NCI-H748 (cell line): Measurements from ENCODE around the gene DGKG.

Experiments used
- DNase-seq: peaks from one replicate; lab custom pipeline; 2025; ENCODE audit not compliant: unreplicated experiment; lab: John Stamatoyannopoulos, UW

The DGKG gene

DNA sequence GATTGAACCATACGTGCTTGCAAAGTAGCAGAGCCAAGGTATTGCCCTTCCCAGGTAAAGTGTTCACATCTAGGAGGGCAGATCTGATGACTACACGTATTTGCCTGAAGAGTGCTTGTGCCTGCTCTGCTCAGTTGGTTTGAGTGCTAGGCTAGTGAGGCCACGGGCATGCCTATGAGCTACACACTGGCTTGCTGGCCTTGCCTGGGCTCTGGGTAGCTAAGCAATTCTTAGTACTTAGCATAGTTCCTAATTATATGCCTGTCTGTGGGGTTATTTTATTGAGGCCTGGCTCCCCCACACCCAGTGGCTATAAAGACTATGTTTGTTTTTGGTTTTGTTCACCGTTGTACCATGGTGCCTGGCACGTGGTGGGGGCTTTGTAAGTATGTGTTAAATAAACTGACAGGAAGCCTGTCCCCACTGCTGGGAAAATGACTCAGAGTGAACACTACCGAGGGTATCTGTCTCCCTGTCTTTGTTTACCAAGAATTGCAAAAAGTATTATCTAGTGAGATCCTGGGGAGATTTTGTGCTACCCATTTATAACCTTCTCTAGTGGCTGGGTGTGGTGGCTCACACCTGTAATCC is 181.0 kb downstream of the DGKG start:
- DNase-seq = no peak

DNA sequence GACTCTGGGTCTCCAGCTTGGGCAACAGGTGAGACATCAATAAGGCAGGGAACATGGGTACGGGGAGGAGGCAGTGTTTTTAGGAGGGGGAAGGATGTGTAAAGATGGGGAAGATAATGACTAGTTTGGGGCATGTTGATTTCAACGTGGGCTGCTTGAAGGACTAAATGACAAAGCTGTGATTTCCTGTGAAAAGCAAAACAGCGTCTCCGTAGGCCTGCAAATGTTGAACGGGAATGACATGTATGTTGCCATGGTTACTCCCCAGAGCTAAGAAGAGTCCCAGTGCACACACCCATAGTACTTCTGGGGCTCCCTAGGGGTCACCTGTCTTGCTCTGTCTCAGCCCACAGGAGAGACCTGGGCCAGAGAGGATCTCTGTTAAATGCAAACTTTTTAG is 181.9 kb downstream of the DGKG start:
- no peak for DNase-seq

DNA sequence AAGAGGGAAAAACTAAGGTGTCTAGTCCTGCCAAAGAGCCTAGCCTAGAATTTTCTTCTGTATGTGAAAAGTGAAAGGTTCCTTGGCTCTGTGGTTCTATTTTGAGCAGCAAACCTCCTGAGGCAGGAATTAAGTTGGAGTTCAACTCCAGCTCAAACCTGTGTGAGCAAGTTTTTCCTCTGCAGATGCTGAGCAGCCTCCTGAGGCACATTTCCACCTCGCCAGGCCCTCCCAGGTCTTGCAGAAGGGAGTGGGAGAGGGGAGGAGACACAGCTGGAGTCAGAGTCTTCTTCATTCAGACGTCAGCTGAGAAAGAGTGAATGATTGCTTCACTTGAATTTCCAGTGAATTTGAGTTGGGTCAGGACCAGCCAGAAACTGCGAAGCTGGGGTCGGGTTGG is 183.6 kb downstream of the DGKG start:
- DNase-seq = no peak

DNA sequence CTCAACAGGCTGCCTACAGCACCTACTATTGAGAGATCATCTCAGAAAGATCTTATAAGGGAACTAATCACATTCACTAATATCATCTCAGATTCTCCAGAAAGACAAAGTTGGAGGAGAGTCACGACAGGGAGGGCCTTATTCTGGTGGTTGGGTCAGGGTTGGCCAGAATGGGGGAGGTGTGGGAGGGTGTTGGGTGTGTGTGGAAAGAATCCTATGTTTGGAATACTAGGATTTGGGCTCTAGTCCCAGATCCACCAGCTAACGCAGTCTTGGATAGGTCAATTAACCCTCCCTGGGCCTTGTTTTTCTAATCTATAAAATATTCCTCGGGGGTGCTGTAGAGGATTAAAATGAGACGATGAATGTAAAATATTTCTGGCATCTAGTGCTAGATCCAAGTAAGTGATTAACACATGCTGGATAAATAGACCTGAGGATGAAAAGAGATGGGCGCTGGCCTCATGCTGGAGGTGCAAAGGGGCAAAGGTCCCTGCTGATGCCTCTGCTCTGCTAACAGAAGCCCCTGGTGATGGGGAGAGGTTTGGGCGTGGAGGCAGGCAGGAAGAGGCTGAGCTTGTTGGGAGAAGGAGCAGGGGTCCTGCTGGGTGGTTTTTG is 185.6 kb downstream of the DGKG start:
- no peak for DNase-seq

DNA sequence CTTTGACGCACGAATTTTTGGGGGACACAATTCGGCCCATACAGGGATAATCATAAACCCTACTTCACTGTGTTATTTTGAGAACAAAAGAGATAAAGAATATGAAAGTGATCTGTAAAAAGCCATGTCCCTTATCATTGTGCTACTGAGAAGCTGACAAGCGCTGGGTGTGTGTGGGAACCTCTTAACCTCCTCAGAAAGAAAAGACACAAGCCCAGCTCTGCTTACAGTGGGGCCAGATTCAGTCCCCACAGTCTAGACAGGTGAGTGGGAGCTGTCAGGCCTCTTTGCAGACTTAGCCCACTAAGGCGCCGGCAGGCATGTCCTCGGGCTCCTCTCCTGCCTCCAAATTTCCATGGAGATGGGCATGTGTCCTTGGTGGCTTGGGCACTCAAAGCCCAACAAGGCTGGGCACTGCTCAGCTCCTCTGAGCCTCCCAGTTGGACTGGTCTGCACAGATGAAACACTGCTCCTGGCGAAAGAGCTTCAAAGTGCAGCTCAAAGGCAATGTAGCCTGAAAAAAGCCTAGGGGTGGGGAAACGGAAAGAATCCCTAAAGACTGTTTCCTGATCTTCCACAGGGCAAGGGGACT is 188.7 kb downstream of the DGKG start:
- DNase-seq = no peak

DNA sequence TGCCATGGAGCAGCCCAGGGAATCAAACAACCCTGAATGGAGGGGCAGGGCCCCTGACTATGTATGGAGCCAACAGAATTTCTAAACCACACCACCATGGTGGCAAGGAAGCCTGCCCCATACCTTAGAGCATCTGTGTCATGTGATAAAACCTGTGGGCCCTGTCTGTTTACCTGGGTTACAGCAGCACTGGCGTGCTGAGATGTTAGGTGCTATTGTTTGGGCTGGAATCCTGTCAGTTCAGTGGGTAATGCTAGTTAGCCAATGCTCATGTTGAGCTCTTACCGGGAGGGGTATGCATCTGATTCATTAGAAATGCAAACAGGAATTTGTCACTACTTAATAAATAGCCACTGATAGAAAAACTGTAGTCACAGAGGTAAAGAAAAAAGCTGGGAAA is 189.7 kb downstream of the DGKG start:
- no peak for DNase-seq

DNA sequence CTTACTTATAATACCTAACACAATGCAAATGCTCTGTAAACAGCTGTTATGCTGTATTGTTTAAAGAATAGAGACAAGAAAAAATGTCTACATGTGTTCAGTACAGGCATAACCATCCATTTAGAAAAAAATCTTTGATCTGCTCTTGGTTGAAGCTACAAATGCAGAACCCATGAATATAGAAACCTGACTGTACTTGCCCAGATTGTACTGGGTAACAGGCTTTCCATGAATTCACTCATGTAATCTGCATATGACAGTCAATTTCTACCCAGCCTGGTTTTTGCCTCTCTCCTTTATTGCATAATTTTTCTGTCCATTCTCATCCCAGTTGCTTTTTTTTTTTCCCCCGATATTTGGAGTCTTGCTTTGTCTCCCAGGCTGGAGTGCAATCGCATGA is 190.5 kb downstream of the DGKG start:
- DNase-seq = no peak

DNA sequence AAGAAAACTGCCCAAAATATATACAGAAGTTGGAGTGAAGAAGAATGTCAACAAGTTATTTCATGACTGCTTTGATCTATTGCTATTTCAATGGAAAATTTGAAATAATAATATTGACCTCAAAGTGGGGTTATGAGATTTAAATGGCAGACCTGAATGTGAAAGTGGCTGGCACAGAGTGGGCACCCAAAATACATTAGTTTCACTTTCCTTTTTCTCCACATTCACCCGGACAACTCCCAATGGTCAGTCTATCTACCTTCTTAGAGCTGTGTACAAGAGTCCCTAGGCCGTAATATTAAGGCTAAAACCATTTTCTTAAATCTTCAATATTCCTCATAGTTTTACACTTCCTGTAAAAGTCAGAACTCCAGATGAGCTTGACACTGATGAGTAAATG is 191.5 kb downstream of the DGKG start:
- DNase-seq = no peak

DNA sequence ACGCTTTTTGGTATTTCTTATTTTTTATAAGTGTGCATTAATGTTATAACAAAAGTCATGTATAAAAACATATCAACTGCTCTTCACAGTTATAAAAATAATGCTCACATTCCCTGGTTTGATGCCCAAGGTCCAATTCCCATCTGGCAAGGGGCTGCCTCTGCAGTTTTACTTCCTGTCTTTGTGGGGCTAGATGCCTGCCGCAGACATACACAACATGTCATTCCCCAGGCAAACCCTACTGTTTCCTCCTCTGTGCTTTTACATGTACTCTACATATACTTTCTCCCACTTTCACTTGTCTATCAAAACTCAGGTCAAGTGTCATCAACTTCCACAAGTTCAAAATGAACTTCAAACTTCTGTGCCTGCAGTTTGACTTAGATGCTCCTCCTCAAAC is 192.7 kb downstream of the DGKG start:
- no peak for DNase-seq

DNA sequence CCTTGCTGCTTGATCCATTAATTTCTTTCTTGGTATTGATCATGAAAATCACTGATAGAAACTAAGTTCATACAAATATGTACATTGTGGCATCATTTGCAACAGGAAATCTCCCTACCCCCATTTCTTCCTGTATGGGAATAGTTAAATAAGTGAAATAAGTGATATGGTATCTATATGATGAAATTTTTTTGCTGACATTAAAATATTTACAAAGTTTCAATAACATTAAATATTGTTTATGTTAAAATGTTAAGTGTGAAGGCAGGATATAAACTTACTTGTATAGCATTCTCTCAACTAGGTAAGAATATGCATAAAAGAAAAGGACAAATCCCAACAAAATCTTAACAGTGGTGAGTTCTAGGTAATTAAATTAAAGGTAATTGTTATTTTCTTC is 193.1 kb downstream of the DGKG start:
- no peak for DNase-seq

DNA sequence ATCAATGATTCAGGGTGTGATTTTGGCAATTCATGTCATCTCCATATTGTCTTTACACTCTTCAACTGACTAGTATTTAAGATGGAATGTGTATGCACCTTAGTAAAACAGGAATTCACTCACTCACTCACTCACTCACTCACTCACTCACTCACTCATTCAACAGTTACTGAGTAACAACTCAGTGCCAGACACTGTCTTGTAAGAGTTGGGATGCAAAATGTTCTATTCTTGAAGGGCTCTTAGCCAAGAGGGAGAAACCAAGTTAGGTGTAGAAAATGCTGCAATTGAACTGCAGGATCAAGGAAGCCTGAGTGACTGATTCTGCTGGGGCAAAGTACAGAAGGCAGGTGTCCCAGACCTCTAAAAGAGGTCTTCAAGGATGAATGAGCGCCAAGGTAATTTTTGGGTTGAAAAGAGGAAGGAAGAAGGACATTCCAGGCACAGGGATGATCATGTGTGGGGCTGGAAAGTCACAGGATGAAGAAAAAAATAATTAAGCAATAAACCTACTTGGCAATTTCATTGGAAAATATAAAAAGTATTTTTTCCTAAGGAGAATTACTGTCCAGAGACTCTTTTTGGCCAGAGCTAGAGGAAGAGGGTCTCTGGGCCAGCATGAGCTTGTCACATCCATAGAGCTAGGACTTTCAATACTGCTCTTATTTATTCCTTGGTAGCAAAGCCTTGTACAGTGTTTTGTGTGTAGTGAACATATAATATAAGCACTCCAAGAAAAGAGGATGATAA is 194.2 kb downstream of the DGKG start:
- DNase-seq = no peak

DNA sequence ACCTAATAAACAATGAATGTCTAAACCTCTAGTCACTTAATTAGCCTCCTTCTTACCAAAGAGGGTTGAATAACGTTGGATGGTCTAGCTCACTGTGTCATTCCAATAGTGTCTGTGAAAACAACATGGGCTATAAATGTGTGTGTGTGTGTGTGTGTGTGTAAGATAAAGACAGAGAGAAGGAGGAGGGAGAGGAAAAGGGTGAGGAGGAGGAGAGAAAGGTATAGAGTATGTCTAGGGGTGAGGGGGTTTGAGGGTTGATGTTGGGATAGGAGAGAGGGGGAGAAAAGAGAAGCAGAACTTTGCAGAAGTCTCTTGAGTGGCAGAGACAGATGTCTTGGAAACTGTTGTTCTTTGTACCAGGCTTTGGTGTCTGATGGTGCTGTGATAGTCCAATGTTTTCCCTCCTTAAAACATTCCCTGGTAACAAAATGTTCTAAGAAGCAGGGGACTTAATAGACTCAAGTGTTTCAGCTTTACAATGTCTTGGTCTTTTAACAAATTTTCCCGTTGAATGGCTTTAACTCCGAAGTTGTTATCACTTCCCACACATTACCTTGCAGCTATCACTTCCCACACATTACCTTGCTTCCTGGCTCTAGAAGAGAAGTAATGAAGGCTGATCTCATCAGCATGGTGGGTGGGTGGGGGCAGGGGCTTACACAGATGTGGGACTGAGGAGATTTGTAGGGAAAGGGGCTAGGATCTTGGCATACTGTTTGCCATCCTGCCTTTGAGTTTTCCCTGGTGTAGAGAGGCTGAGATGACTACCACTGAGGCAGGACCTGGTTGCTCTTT is 195.3 kb downstream of the DGKG start:
- DNase-seq = no peak

DNA sequence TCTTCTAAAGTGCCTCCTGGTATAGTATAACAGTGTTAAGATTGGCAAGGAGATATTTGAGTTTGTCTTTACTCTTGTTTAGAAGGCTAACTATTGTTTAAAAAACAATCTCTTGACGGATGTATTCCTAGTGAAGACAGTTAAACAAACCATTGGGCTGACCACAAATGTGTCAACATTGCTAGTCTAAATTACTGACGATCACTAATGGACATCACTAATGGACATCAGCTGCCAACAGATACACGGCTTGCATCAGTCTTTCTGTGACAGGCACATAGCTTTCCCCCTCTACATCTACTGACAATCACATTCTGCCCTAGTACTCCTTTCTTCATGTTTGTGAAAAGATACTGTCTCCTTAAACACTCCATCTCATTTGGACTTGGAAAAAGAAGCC is 196.0 kb downstream of the DGKG start:
- no peak for DNase-seq

DNA sequence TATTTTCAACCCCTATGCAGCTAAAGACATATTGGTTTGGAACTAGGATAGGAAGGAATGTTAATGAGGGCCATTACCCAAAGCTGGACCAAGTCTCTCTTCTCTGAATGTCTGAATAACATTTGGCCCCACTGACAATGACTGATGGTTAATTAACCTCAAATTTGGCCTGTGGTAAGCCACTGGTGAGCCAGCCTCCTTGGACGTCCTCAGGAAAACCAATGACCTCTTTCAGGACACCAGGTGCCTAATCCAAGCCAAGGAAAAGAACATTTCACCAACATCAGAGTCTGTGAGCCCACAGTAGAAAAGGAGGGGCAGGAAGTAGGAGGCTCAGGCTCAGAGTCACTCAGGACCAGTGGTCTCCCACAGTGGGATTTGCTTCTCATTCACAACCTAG is 196.7 kb downstream of the DGKG start:
- DNase-seq = no peak

DNA sequence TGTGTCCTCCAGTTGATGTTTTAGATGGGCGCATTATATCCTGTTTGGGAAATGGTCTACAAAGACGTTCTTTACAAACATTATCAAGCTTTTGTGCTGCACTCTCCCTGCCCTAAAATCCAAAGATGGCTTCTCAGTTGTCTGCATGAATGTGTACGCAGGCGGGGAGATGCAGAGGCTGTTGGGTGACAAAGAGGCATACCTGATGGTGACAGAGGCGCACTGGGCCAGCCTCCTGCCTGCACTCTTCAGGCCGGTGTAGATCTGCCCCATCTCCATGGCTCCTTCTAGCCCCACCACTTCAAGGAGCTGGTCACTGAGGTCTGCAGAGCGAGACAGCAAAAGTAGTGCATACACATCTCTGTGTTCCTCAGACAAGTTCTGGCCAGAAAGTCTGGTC is 197.3 kb downstream of the DGKG start:
- DNase-seq = no peak

DNA sequence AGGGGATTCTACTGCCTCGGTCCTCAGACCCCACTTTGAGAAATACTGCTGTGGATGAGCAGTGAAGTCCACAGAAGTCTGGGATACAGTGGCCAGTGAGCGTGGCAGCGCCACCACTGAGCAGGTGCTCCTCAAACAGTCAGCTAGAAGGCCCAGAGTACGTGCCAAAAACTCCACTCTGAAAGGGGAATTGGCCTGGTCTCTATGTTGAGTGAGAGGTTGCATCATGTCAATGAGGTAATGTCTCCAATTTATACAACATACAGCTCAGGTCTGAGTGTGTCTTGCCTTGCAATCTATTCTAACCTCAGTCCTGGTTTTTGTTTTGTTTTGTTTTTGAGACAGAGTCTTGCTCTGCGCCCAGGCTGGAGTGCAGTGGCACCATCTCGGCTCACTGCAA is 199.8 kb downstream of the DGKG start:
- DNase-seq = no peak

DNA sequence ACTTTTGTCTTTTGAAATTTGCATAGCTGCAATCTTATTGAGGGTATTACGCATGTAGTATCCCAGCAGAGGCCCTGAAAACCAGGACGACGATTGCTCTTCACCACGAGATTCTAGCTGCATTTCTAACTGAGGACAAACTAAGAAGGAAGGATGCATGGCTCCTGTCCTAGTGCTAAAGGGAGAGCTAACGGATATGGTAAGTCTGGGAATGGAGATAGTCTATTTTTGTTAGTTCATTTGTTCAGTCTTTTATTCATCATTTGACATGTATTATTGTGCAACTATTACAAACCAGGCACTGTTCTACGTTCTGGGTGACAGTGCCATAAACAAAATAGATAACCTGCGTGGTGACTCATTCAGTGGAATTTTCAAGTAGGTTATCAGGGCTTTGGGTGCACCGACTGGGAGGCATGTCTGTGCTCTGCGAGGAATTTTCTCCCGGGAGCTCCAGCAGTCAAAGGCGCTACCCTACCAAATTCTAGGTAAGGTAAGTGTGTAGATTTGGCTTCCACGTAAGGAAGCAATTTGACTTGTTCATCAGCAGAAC is 201.3 kb downstream of the DGKG start:
- no peak for DNase-seq

DNA sequence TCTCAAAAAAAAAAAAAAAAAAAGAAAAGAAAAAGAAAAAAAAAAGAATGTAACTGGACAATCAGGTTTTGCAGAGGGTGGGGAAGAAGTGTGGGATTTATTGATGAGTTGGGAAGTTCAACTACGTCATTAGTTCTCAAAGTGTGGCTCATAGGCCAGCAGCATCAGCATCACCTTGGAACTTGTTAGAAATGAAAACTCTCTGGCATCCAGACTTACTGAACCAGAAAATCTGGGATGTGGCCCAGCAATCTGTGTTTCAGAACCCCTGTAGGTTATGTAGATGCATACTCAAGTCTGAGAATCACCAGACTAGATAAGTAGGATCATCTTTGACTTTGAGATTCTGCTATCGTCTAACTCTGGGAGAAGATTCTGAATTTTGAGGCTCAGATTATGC is 207.4 kb downstream of the DGKG start:
- DNase-seq = no peak

DNA sequence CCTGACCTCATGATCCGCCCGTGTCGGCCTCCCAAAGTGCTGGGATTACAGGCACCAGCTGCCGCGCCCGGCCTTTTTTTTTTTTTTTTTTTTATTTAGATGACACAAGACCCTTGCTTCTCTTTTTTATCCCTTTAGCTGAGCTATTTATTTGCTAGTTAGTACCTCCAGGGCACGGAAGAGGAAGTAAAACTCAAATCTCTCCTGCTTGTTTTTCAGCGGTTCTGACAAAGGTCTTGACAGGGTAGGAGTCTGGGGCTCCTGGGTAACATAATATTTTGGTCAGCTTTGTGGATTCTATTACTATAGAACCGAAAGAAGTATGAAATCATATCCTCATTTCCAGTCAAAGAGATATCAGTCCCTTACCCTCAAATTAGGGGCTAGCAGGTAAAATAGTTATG is 209.1 kb downstream of the DGKG start:
- DNase-seq = no peak

DNA sequence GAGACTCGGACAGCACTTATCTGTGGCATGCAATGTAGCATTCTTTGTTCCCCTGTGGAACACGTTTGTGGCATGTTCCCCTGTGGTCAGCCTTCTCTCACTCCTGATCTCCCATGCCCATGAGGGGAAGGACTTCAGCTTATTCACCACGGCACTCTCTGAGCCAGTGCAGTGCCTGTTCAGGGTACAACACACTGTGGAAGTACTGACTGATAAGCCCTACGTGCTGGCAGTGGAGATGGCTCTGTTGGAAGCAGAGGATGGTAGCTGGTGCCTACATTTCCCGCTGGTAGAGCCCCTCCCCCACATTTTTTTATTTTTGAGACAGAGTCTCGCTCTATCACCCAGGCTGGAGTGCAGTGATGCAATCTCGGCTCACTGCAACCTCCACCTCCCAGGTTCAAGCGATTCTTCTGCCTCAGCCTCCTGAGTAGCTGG is 209.7 kb downstream of the DGKG start:
- DNase-seq = no peak
